ENCODE data around the gene RPL41. TPM values are rescaled to one million over a fixed set of nuclear protein-coding genes. Genes with fewer than 3 reads are reported as not detected.

The RPL41 gene
- total and polyA plus RNA-seq, 10 of the 15 experiments (the other 5 are each of a cell fraction or from before 2014, with no cell fraction given): 4,144 to 19,112 (median 8,004) TPM

DNA sequence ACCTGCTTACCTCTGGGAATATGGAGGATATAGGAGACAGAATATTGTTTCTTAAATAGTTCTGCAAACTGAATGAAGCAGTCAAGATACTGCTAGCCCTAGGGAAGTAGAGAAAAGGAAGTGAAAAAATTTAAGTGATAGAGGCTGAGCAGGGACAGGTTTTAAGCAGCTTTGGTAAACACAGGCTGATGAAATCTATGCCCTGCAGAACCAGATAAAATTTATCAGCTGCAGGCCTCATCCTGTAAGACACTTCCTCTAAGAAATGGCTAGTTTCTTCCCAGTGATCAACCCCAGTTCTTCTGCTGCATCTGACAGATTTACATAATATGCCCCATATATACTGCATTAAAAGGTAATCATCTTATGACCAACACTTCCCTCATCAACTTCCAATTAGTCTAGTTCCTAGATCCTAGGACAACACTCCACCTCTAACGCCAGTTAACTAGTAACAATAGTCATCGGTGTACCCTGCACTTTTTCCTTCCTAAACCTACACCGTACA is 10.4 kb downstream of the RPL41 start:
- no peaks in the 10 kb centered on the region for H3K27me3 ChIP-seq (replicated peaks in 1 of 2; ENCODE audit: control insufficient read depth in 2 of 2, insufficient read depth in 2 of 2, low read length in 1 of 2)
- SMC1A ChIA-PET (ENCODE audit: uncharacterized antibody, unreplicated experiment): interaction anchor here (0.7 to 4.8 kb wide), 5 partner anchors 25 to 334 kb away, joined by 3 to 68 read pairs (median 5); partner anchors contain the start of genes MYL6, RNF41 and SMARCC2
- WGBS (ENCODE audit: insufficient coverage, insufficient replicate concordance, low lambda C conversion rate, missing lambda C conversion rate): 33% methylated on average over 3 of the region's 3 CpGs
- H3K27ac ChIP-seq (ENCODE audit: control insufficient read depth, insufficient read depth): peak overlapping the region; percentile 72
- DNase-seq (ENCODE audit: low read depth, low spot score): no peak
- peaks cover 6 to 12% of the 10 kb centered on the region in 2 experiments for H3K36me3 ChIP-seq (ENCODE audit: control insufficient read depth in 2 of 2, insufficient read depth in 2 of 2, low read length in 1 of 2)
- no peaks in the 10 kb centered on the region for H4K20me1 ChIP-seq (ENCODE audit: control insufficient read depth, insufficient read depth)
- intact Hi-C loops (cut with micrococcal nuclease; ENCODE audit: unreplicated experiment): loop anchor here (1.0 to 10.0 kb wide), 8 partner anchors 8 to 518 kb away; partner anchors contain the start of genes ANKRD52, ATP5F1B, MYL6B and NABP2
- H2AFZ ChIP-seq (ENCODE audit: control insufficient read depth, low read depth, low read length): peak overlapping the region; percentile 24
- H3K9me3 ChIP-seq (replicated peaks; ENCODE audit: control insufficient read depth, insufficient read depth, low read length): no peaks in the 10 kb centered on the region
- H3K4me1 ChIP-seq (ENCODE audit: control insufficient read depth, insufficient read depth, low read length): peaks cover 24% of the 10 kb centered on the region
- POLR2A ChIA-PET: interaction anchor here (0.5 to 4.5 kb wide), 10 partner anchors 9 to 389 kb away, joined by 3 to 56 read pairs (median 12); partner anchors contain the start of genes MYL6, MYL6B, PA2G4 and RNF41
- peak; percentile 60; the same call in 1 of the 2 replicates for TF ChIP-seq SPI1 (IDR thresholded peaks at IDR 0.05; ENCODE audit: borderline replicate concordance, insufficient read depth, low read depth, low read length)
- TF ChIP-seq HCFC1 (IDR thresholded peaks at IDR 0.05; ENCODE audit: low read length): no peak
- 0 out of 2 replicates have a peak overlapping the region, but pooled peaks have one; percentile 54 for H3K4me3 ChIP-seq
- no peak for FAIRE-seq
- peak overlapping the region; percentile 94 for H3K4me2 ChIP-seq (ENCODE audit: control insufficient read depth, insufficient read depth)
- RAD21 ChIA-PET (ENCODE audit: unreplicated experiment): interaction anchor here (1.4 to 6.8 kb wide), 7 partner anchors 25 to 337 kb away, joined by 3 to 98 read pairs (median 10); partner anchors contain the start of genes MYL6, MYL6B, RNF41 and SMARCC2
- 0 out of 2 replicates have a peak overlapping the region, but pooled peaks have one; percentile 22 for H3K9ac ChIP-seq (ENCODE audit: control insufficient read depth, insufficient read depth, low read length)
- in situ Hi-C loops (cut with MboI): no loop called here
- BruUV-seq (replicated peaks): no TSS peak
- peaks cover 21% of the 10 kb centered on the region for H3K79me2 ChIP-seq (ENCODE audit: control insufficient read depth, insufficient read depth, low read length)
- CTCF ChIA-PET: interaction anchor here (0.6 to 10.3 kb wide), 17 partner anchors 9 to 389 kb away, joined by 3 to 129 read pairs (median 5); partner anchors contain the start of genes COQ10A, MYL6, PA2G4 and RNF41
- ATAC-seq: no peak

DNA sequence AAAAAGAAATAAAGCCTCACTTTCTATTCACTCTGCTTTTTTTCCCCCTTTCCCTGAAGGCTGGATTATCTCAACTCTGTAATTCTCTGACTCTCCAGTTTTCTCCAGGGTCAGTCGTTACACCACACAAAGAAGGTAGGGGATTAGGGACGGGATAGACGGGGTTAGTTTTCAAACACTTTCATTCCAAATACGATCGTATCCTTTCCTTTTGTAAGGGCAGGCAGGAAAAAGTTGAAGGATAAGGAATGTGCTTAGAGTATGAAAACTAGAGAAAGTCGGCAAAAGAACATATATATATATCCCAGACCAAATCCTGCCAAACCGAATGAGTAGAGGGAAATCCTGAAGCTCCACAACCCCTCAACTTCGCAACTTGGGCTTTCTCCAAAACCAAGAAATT is 11.1 kb downstream of the RPL41 start:
- Histone ChIP-seq H3K79me2 (ENCODE audit: control insufficient read depth, insufficient read depth, low read length) (peaks cover 21% of the 10 kb centered on the region), H2AFZ (ENCODE audit: control insufficient read depth, low read depth, low read length) (peak overlapping the region; percentile 69), H3K27ac (ENCODE audit: control insufficient read depth, insufficient read depth) (peak overlapping the region; percentile 72), H3K4me3 (peak overlapping the region; percentile 54), H3K9ac (ENCODE audit: control insufficient read depth, insufficient read depth, low read length) (peak overlapping the region; percentile 58), H3K4me1 (ENCODE audit: control insufficient read depth, insufficient read depth, low read length) (peaks cover 24% of the 10 kb centered on the region), H3K36me3 (ENCODE audit: control insufficient read depth in 2 of 2, insufficient read depth in 2 of 2, low read length in 1 of 2) (peaks cover 9 to 16% of the 10 kb centered on the region in 2 experiments), H4K20me1 (ENCODE audit: control insufficient read depth, insufficient read depth) (no peaks in the 10 kb centered on the region), H3K9me3 (replicated peaks; ENCODE audit: control insufficient read depth, insufficient read depth, low read length) (no peaks in the 10 kb centered on the region), H3K27me3 (replicated peaks in 1 of 2; ENCODE audit: control insufficient read depth in 2 of 2, insufficient read depth in 2 of 2, low read length in 1 of 2) (no peaks in the 10 kb centered on the region), H3K4me2 (ENCODE audit: control insufficient read depth, insufficient read depth) (peak overlapping the region; percentile 94)
- FAIRE-seq (no peak), ATAC-seq (no peak), DNase-seq (ENCODE audit: low read depth, low spot score) (no peak)
- TSS peak; percentile 71 for BruUV-seq (replicated peaks)
- ChIA-PET RAD21 (ENCODE audit: unreplicated experiment) (interaction anchor here (0.7 to 6.8 kb wide), 18 partner anchors 8 to 389 kb away, joined by 3 to 98 read pairs (median 5); partner anchors contain the start of genes MYL6, MYL6B, PA2G4 and RAB5B), SMC1A (ENCODE audit: uncharacterized antibody, unreplicated experiment) (interaction anchor here (0.6 to 4.8 kb wide), 11 partner anchors 9 to 509 kb away, joined by 3 to 68 read pairs (median 6); partner anchors contain the start of genes MYL6, MYL6B, PA2G4 and RNF41), POLR2A (interaction anchor here (0.5 to 4.5 kb wide), 19 partner anchors 9 to 509 kb away, joined by 3 to 56 read pairs (median 5); partner anchors contain the start of genes ANKRD52, CNPY2, MYL6 and MYL6B), CTCF (interaction anchor here (0.7 to 10.3 kb wide), 17 partner anchors 9 to 389 kb away, joined by 3 to 129 read pairs (median 5); partner anchors contain the start of genes PA2G4, RNF41, RPL41 and SMARCC2)
- intact Hi-C loops (cut with micrococcal nuclease; ENCODE audit: unreplicated experiment): loop anchor here (2.0 to 10.0 kb wide), 3 partner anchors 131 to 517 kb away; partner anchors contain the start of genes ANKRD52, ATP5F1B and SPRYD4
- in situ Hi-C loops (cut with MboI): no loop called here
- TF ChIP-seq IKZF2 (IDR thresholded peaks at IDR 0.05) (0 out of 4 replicates have a peak, but pooled peaks of 1 of the 2 experiments have one; percentile 15), NR2F1 (conservative IDR thresholded peaks at IDR 0.05) (no peak)
- 1% methylated on average over 8 of the region's 8 CpGs for WGBS (ENCODE audit: insufficient coverage, insufficient replicate concordance, low lambda C conversion rate, missing lambda C conversion rate)
